Ishikawa (cell line): ENCODE data around the gene TENT5C.

Experiments used
- CEBPB ChIP-seq: IDR thresholded peaks from 2 replicates; pipeline ENCODE4 v1.6.1; 2012
- CREB1 ChIP-seq: IDR thresholded peaks from 2 replicates; pipeline ENCODE4 v1.6.1; 2012; ENCODE audit warnings: low read depth
- EGR1 ChIP-seq: IDR thresholded peaks from 2 replicates; pipeline ENCODE4 v1.6.1; 2012
- EP300 ChIP-seq: IDR thresholded peaks from 2 replicates; pipeline ENCODE4 v1.6.1; 2012; ENCODE audit warnings: borderline replicate concordance
- FOXM1 ChIP-seq: IDR thresholded peaks from 2 replicates; pipeline ENCODE4 v1.6.1; 2012; ENCODE audit warnings: low read depth, borderline replicate concordance
- NFIC ChIP-seq: IDR thresholded peaks from 2 replicates; pipeline ENCODE4 v1.6.1; 2012
- RAD21 ChIP-seq: IDR thresholded peaks from 2 replicates; pipeline ENCODE4 v1.6.1; 2012; ENCODE audit warnings: low read depth
- TAF1 ChIP-seq: IDR thresholded peaks from 2 replicates; pipeline ENCODE4 v1.6.1; 2012; ENCODE audit warnings: low read depth, mild to moderate bottlenecking
- TCF12 ChIP-seq: IDR thresholded peaks from 2 replicates; pipeline ENCODE4 v1.6.1; 2012; ENCODE audit warnings: low read depth
- TEAD4 ChIP-seq: IDR thresholded peaks from 2 replicates; pipeline ENCODE4 v1.6.1; 2012
- YY1 ChIP-seq: IDR thresholded peaks from 2 replicates; pipeline ENCODE4 v1.6.1; 2012; ENCODE audit warnings: low read depth
- ZBTB7A ChIP-seq: IDR thresholded peaks from 2 replicates; pipeline ENCODE4 v1.6.1; 2012; ENCODE audit warnings: low read depth
- TF ChIP-seq, protein P1 (sequence below): IDR thresholded peaks from 2 replicates; pipeline ENCODE4 v1.6.1; 2012; ENCODE audit warnings: low read depth, mild to moderate bottlenecking
- TF ChIP-seq, protein P2 (sequence below): IDR thresholded peaks from 2 replicates; pipeline ENCODE4 v1.6.1; 2012
- TF ChIP-seq, protein P3 (sequence below): IDR thresholded peaks from 2 replicates; pipeline ENCODE4 v1.6.1; 2012

Gene TENT5C

DNA sequence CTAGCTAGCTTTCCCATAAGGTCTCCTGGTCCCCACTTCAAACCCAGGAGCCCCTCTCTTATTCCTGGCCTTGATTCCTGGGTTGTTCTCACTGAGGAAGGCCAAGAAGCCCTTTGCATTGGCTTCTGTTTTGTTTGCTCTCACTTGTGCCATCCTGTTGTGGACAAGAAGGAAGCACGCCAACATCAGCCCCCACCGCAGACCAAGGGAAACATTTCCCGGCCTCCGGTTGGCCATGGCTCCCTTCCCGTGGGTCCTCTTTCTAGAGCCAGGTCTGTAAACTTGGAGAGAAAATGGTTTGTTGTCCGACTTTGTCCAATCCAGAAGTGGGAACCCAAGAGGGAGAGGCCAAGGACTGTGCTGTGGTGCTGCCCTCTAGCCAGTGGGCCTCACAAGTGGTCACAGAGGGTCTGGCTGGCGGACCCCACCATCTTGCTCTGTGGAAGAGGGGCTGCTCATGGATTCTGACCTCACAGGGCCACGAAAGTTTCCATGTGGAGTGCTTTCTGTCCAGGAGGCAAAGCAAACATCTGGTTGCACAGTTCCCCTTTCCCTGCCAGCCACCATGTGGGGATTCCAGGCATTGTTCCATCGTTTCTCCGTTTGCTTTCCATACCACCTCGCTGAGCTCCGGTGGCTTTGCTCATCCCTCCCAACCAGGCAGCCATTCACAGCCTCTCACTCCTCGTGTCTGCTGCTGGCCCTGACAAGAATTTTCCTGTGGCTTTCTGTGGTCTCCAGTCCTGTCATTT is 18.9 kb upstream of the TENT5C start:
- TF ChIP-seq TEAD4 (no peak), ZBTB7A (no peak), TAF1 (no peak), TCF12 (no peak), YY1 (no peak), FOXM1 (no peak), CEBPB (no peak), NFIC (no peak)
- TF ChIP-seq, protein P1, sequence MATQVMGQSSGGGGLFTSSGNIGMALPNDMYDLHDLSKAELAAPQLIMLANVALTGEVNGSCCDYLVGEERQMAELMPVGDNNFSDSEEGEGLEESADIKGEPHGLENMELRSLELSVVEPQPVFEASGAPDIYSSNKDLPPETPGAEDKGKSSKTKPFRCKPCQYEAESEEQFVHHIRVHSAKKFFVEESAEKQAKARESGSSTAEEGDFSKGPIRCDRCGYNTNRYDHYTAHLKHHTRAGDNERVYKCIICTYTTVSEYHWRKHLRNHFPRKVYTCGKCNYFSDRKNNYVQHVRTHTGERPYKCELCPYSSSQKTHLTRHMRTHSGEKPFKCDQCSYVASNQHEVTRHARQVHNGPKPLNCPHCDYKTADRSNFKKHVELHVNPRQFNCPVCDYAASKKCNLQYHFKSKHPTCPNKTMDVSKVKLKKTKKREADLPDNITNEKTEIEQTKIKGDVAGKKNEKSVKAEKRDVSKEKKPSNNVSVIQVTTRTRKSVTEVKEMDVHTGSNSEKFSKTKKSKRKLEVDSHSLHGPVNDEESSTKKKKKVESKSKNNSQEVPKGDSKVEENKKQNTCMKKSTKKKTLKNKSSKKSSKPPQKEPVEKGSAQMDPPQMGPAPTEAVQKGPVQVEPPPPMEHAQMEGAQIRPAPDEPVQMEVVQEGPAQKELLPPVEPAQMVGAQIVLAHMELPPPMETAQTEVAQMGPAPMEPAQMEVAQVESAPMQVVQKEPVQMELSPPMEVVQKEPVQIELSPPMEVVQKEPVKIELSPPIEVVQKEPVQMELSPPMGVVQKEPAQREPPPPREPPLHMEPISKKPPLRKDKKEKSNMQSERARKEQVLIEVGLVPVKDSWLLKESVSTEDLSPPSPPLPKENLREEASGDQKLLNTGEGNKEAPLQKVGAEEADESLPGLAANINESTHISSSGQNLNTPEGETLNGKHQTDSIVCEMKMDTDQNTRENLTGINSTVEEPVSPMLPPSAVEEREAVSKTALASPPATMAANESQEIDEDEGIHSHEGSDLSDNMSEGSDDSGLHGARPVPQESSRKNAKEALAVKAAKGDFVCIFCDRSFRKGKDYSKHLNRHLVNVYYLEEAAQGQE = no peak
- TF ChIP-seq, protein P2, sequence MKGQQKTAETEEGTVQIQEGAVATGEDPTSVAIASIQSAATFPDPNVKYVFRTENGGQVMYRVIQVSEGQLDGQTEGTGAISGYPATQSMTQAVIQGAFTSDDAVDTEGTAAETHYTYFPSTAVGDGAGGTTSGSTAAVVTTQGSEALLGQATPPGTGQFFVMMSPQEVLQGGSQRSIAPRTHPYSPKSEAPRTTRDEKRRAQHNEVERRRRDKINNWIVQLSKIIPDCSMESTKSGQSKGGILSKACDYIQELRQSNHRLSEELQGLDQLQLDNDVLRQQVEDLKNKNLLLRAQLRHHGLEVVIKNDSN = no peak

DNA sequence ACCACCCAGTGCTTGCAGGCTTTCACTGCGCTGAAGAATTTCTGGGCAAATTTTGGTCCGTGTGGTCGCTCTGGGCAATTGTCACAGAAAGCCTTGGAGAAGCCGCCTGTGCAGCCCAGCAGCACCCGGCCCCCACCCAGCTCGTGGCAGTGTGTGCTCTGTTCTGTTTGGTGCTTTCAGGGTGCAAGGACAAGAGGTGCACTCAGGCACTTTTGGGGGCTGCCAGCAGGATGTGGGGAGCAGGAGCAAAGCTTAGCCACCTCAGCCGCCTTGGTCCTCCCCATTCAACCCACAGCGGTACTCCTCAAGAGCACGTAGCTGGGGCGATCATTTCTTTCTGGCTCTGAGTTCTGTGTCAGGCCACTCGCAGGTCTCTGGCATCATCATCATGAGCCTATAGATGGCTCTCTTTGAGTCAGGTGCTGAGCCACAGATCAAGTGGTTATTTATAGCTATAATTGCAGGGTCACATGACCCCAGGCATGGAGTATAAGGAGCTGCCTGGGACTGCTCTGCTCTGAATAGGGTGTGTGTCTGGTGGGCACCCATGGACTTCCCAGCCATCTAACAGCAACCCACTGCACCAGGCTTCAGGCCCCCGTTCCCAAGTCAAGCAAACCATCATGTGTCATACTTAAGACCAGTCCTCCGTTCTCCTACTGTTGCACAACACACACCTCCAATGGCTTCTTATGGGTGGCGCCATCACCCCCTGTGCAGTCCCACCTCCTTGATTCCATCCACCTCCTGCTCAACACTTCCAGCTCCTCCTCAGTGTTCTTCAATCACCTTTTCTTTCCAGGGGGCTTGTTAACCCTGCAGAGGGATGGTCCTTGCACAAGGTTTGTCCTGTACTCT is 18.1 kb upstream of the TENT5C start:
- TF ChIP-seq, protein P3, sequence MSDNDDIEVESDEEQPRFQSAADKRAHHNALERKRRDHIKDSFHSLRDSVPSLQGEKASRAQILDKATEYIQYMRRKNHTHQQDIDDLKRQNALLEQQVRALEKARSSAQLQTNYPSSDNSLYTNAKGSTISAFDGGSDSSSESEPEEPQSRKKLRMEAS = no peak
- no peak for TF ChIP-seq YY1
- TF ChIP-seq TAF1 = no peak
- TF ChIP-seq FOXM1 = no peak
- no peak for TF ChIP-seq CREB1
- TF ChIP-seq TCF12 = no peak
- no peak for TF ChIP-seq ZBTB7A
- no peak for TF ChIP-seq EGR1

DNA sequence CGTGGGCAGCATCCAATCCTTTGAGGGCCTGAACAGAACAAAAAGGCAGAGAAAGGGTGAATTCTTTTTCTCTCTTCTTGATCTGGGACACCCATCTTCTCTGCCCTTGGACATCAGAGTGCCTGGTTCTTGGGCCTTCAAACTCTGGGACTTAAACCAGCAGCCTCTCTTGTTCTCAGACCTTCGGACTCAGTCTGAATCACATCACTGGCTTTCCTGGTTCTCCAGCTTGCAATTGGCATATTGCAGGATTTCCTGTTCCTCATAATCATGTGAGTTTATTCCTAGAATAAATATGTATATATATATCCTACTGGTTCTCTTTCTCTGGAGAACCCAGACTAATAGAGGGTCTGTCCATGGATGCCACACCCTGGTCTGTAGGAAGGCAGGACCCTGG is 16.3 kb upstream of the TENT5C start:
- no peak for TF ChIP-seq RAD21
- TF ChIP-seq EGR1 = no peak
- no peak for TF ChIP-seq YY1
- TF ChIP-seq, protein P3 = no peak
- no peak for TF ChIP-seq TEAD4
- no peak for TF ChIP-seq EP300
- TF ChIP-seq, protein P2 = no peak
- no peak for TF ChIP-seq CREB1
- no peak for TF ChIP-seq TCF12
- no peak for TF ChIP-seq NFIC
- no peak for TF ChIP-seq FOXM1
- no peak for TF ChIP-seq TAF1
- TF ChIP-seq ZBTB7A = no peak

DNA sequence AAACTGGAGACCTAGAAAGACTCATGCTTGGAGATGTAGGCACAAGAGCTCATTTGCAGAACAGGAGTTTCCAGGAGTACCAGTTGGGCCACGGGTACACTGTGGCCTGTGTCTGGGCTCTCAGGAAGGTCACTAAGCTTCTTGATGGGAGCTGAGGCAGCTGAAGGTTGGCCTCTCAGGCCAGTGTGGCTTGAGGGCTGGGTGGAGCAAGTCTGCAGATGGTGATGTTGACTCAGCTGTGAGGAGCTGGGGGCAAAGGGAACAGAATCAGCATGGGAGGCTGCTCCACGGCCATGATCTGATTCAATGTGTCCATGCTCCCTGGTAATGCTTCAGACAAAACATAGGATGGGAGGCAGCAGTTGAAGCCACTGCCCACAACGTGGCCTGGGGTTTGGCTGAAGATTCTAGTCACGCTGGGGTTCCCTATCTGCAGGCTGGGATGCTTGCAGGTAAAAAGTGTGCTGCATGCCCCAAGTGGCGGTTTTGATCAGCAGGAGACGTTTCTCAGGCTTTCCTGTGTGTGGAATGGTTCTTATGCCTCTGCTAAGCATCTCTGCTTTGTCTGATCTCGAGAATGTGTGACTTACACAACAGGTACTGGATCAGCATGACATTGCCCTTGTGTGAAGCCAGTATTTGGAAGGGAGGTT is 15.4 kb upstream of the TENT5C start:
- no peak for TF ChIP-seq TAF1
- no peak for TF ChIP-seq EP300
- TF ChIP-seq, protein P3 = no peak
- TF ChIP-seq, protein P1 = no peak
- TF ChIP-seq TCF12 = no peak
- no peak for TF ChIP-seq TEAD4
- TF ChIP-seq ZBTB7A = no peak
- no peak for TF ChIP-seq EGR1
- no peak for TF ChIP-seq CEBPB
- no peak for TF ChIP-seq YY1
- TF ChIP-seq NFIC = no peak
- TF ChIP-seq RAD21 = no peak
- TF ChIP-seq, protein P2 = no peak
- TF ChIP-seq FOXM1 = no peak
- no peak for TF ChIP-seq CREB1
